ENCODE measurements around the gene NMUR1. TPM values are rescaled to one million over a fixed set of nuclear protein-coding genes. Genes with fewer than 3 reads are reported as not detected.

NMUR1 gene
- total and polyA plus RNA-seq, 11 donors: 0.10 to 0.71 (median 0.35) TPM; not detected in 2

DNA sequence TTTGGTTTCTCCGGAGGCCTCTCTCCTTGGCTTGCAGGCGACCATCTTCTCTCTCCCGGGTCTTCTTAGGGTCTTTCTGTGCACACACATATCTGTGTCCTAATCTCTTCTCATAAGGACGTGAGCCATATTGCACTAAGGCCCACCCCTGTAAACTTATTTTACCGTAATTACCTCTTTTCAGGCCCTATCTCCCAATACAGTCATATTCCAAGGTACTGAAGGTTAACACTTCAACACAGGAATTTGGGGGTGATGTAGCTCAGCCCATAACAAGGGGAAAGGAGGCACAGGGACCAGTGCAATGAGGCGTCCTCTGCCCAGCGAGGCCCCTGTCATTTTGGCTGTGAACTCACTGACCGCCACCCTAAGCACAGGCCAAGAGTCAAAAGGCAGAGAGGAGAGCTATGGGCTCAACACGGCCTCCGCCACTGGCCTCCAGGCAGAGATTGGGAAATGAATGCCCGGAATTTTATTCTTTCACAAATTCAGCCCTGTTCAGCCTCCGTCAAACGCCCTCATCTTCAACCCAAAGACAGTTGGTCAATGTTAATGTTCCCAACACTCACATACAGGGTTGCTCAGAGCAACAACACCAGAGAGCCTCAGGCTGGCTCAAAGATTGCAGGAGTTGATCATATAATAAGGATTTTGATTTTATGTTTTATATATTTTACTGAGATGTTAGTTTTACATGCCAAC, 15.9 kb upstream of the NMUR1 start:
- Histone ChIP-seq H3K9me3 (peaks cover 0 to 18% (median 7%) of the 10 kb centered on the region in 12 donors), H3K36me3 (no peaks in the 10 kb centered on the region), H3K27ac (peak overlapping the region in 11 of 12 donors; percentile 30 to 85 (median 60)), H3K27me3 (peaks cover 0 to 45% (median 0%) of the 10 kb centered on the region in 9 donors), H3K4me3 (no peak overlapping the region), H3K4me1 (peaks cover 0 to 32% (median 22%) of the 10 kb centered on the region in 12 donors)
- TF ChIP-seq CTCF (IDR thresholded peaks at IDR 0.05) (no peak), POLR2A (IDR thresholded peaks at IDR 0.05) (no peak)
- WGBS, 4 donors: 80 to 86% (median 82%) methylated on average over 13 of the region's 13 CpGs
- DNase-seq (peak in 1 of 5 donors; percentile 1), ATAC-seq (no peak)
- intact Hi-C loops (cut with DNase I): no loop called here

GRCh38 chr2:231545105-231545902, 15.1 kb upstream of the NMUR1 start:
- Histone ChIP-seq H3K27ac (peak overlapping the region; percentile 30 to 85 (median 60)), H3K4me1 (peaks cover 0 to 32% (median 22%) of the 10 kb centered on the region in 12 donors), H3K27me3 (peaks cover 0 to 46% (median 0%) of the 10 kb centered on the region in 9 donors), H3K9me3 (peaks cover 0 to 18% (median 7%) of the 10 kb centered on the region in 12 donors), H3K36me3 (no peaks in the 10 kb centered on the region), H3K4me3 (peak overlapping the region in 1 of 12 donors; percentile 15)
- intact Hi-C loops (cut with DNase I): no loop called here
- 24 to 29% (median 28%) methylated on average over 14 of the region's 14 CpGs for WGBS, 4 donors
- DNase-seq (peak in 4 of 5 donors; percentile 44 to 73 (median 66)), ATAC-seq (peak; percentile 19 to 87 (median 78))
- TF ChIP-seq CTCF (IDR thresholded peaks at IDR 0.05) (no peak), POLR2A (IDR thresholded peaks at IDR 0.05) (no peak)

- intact Hi-C loops (cut with DNase I): no loop called here
- WGBS, 4 donors: 41 to 47% (median 45%) methylated on average over 3 of the region's 3 CpGs
- Histone ChIP-seq H3K27ac (peak overlapping the region; percentile 52 to 88 (median 76)), H3K36me3 (no peaks in the 10 kb centered on the region), H3K27me3 (peaks cover 0 to 34% (median 0%) of the 10 kb centered on the region in 9 donors), H3K9me3 (peaks cover 0 to 18% (median 7%) of the 10 kb centered on the region in 12 donors), H3K4me3 (no peak overlapping the region), H3K4me1 (peaks cover 0 to 37% (median 22%) of the 10 kb centered on the region in 12 donors)
- DNase-seq (no peak), ATAC-seq (peak; percentile 31 to 69 (median 68))
- TF ChIP-seq CTCF (IDR thresholded peaks at IDR 0.05) (no peak), POLR2A (IDR thresholded peaks at IDR 0.05) (no peak)
Observed at GRCh38 chr2:231542136-231542535, 11.9 kb upstream of the NMUR1 start.

DNA sequence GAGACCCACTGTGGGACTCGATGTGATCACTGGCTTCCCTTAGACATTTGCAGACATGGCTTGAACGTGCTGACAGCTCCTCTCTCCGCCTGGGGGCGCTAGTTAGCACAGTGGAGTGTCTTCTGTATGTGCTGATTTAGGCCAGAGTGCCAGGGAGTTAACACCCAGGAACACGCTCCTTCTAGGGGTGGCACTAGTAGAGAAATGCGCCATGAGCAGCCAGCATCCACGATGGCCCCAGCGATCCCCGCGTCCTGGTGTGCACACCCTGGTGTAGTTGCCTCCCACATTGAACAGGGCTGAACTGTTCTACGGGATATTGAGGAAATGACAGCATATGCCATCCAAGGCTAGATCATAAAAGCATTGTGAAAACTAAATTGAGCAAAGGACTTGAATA, 11.4 kb upstream of the NMUR1 start:
- 42 to 52% (median 49%) methylated on average over 11 of the region's 11 CpGs for WGBS, 4 donors
- no peaks in the 10 kb centered on the region for H3K36me3 ChIP-seq
- peaks cover 0 to 18% (median 7%) of the 10 kb centered on the region in 12 donors for H3K9me3 ChIP-seq
- H3K27ac ChIP-seq: peak overlapping the region; percentile 52 to 88 (median 76)
- TF ChIP-seq CTCF (IDR thresholded peaks at IDR 0.05): peak in 4 of 12 donors; percentile 16 to 30 (median 18)
- TF ChIP-seq POLR2A (IDR thresholded peaks at IDR 0.05): no peak
- ATAC-seq: peak in 3 of 4 donors; percentile 23 to 39 (median 26)
- peaks cover 0 to 37% (median 22%) of the 10 kb centered on the region in 12 donors for H3K4me1 ChIP-seq
- intact Hi-C loops (cut with DNase I): no loop called here
- no peak for DNase-seq
- H3K27me3 ChIP-seq: peaks cover 0 to 29% (median 0%) of the 10 kb centered on the region in 9 donors
- no peak overlapping the region for H3K4me3 ChIP-seq
